Measurements from ENCODE around the gene CSF2RB.
A peak's percentile ranks its signal among the peaks of the same experiment; 100 is the strongest.
"Not testable (repeated sequence)": the region's sequence is repeated elsewhere in the genome, so short reads cannot be mapped to it uniquely, and the experiment has no call there.

The CSF2RB gene

DNA sequence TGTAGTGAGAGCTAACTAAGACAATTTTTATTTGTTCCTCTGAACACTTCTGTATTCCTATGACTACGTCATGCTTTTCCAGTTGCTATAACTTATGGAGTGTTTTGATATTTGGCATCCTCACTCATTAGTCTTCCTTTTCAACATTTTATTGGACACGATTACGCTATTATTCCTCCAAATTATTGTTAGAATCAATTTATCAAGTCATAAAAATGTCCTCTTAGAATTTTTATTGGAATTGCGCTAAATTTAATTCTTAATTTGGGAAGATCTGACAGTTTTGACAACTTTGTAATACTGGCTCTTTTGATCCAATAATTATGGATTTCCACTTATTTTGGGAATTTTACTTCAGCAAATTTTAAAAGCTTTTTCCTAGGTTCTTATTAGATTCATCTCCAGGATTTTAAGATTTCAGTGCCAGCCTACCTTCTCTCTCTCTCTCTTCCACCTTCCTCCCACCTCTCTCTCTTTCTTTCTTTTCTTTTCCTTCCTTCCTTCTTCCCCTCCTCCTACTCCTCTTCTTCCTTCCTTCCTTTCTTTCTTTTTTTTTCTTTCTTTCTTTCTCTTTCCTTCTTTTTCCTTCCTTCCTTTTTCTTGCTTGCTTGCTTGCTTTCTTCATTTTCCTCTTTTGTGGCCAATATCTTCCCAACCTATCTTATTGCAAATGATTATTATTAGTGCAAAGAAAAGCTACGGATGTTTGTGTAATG, 55.0 kb downstream of the CSF2RB start:
- DNase-seq (ENCODE audit: low spot score), result no peak

DNA sequence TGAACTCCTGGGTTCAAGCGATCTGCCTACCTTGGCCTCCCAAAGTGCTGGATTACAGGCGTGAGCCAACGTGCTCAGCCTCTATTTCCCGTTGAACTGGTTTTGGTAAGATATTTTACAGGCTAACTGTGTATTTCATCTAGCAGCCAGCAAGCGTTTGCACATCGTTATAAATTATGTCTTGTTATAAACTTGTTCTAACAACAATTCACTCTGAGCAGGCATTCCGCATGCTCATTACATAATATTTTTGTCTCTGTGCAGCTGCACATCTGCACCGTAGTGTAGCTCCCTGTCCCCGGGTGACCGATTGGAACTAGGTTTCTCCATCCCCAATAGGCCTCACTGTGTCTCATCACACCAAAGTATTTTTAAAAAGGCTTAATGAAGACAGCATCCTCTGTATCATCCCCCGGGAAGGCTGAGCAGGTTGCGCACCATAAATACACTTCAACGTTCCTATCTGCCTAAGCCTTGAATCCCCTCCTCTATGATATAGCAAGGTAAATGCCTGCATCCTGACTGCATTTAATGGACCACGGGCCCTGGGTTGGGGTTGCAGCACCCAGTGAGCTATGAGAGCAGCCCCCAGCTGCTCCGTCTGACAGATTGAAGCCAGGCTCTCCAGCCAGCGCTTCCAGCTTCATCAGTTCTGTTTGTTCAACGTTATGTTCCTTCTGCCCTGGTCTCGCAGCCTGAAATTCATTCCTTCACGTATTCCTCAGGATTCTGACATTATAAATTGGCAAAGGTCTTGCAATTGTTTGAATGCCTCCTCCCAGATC, 58.1 kb downstream of the CSF2RB start:
- no peak for DNase-seq (ENCODE audit: low spot score)

DNA sequence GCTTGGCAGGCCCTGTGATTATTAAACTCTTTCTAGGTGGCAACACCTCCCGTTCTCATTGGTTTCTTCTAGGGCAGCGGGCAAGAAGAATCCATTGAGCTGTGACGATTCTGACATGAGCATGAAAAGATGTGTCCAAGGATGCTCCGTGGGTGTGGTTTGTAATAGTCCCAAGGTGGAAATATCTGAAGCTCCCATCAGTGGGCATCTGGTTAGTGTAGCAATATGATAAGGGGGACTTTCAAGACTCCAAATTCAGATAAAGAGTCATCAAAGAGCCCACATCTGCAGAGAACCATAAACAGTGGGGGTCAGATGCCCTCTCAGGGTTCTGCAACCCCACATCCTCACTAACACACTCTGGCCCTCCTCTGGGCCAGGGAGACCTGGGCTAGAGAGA, 63.2 kb downstream of the CSF2RB start:
- no peak for DNase-seq (ENCODE audit: low spot score)

DNA sequence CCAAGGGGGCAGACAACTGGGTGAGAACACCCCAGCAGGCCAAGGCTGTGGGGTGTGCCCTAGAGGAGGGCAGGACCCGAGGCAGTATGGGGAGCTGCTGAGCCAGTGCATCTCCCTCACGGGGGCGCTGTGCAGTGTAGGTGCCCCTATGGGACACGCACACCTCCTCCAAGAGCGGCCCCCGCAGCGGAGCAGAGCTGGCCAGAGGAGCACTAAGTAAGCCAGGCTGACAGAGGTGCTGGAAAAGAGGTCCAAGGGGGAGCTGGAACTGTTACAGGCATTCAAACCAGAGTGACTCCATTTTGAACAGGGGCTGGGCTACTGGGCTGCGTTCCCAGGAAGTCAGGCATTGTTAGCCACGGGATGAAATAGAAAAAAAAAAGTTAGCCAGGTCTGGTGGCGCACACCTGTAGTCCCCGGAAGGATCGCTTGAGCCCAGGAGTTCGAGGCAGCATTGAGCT, 64.0 kb downstream of the CSF2RB start:
- DNase-seq (ENCODE audit: low spot score), result peak; percentile 72

DNA sequence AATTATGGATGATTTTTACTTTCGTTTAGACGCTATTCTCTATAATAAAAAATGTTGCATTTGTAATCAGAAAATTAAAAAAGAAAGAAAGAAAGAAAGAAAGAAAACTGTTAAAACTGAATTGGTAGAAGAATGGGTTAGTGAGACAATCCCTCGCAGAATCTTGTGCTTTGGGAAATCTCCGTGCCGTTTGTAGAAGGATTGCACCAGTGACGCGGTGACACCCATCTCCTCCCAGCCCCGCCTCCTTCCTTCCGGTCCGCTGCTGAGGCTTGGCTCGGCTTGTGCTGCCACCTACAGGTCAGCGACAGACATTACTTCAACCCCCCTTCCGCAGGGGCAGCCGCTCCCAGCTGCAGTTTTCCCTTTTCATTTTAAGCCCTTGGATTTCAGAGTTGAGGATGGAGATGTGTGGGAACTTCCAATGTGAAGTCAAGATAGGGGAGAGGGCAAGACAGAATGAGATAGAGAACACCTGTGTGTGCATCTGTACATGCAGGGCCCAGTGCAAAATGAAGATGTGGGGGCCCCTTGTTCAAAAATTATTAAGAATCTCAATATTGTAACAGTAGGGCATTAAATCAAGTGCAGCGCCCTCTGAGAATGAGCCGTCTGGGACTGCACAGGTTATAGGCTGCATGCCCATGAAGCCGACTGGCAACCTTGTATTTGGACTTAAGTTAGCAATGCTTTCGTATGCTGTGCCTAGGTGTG, 64.7 kb downstream of the CSF2RB start:
- peak; percentile 95 for DNase-seq (ENCODE audit: low spot score)

DNA sequence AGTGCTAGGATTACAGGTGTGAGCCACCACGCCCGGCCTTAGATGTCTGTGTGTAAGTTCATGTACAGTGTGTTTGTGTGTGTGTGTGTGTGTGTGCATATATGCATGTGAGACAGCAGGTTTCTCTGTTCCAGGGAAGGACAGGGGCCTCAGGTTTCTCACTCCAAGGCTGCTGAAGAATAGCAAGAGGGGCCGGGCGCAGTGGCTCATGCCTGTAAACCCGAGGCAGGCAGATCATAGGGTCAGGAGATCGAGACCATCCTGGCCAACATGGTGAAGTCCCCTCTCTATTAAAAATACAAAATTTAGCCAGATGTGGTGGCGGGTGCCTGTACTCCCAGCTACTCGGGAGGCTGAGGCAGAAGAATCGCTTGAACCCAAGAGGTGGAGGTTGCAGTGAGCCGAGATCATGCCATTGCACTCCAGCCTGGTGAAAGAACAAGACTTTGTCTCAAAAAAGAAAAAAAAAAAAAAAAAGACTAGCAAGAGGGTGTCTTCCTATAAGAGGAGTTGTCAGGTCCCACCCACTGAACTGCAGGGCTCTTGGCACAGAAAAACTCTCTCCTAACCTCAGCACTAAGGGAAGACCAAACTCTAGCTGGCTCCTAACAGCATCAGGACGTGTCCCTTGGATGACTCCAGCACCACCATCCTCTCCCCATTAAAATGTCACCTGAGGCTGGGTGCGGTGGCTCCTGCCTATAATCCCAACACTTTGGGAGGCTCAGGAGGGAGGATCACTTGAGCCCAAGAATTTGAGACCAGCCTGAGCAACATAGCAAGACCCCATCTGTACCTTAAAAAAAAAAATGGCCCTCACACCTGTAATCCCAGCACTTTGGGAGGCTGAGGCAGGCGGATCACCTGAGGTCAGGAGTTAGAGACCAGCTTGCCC, 65.8 kb downstream of the CSF2RB start:
- DNase-seq (ENCODE audit: low spot score), result no peak

DNA sequence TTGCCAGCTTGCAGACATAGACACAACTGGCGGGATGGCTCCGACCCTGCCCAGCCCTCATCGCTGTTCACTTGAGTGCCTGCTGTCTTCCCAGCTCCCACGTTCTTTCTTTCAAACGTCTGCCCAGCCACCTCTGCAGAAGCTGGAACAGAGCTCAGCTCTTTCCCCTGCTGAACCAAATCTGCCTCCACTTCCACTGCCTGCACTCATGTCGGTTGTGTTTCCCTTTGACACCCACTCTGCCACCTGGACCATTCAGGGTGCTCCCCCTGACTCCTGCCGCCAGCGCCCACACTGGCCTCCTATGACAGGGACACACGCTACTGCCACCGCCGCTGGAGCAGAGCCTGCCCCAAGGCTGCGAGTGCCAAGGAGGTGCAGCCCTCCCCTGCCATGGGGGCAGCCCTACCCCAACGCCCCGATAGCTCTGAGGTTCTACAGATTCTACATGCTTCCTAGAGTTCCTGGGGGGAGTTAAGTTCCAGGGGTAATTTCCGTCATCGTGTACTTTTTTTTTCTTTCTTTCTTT, 67.9 kb downstream of the CSF2RB start:
- DNase-seq (ENCODE audit: low spot score), result no peak

DNA sequence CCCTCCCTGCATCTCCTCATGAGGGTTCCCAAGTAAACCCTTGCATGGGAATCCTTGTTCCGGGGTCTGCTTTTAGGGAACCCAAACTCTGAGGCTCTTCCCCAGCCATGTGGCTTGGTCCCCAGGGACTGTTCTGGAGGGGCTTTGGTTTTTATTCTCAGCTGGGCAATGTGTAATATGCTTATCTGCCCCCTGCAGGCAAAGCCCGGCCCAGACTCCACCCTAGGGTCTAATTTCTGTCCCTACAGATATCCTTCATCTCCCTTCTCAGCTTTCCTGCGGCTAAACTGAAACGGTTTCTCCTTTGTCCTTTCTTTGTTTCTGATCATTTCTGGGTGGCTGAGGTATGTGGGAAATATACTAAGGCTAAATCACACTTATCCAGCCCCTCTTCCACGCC, 68.7 kb downstream of the CSF2RB start:
- peak; percentile 53 for DNase-seq (ENCODE audit: low spot score)

DNA sequence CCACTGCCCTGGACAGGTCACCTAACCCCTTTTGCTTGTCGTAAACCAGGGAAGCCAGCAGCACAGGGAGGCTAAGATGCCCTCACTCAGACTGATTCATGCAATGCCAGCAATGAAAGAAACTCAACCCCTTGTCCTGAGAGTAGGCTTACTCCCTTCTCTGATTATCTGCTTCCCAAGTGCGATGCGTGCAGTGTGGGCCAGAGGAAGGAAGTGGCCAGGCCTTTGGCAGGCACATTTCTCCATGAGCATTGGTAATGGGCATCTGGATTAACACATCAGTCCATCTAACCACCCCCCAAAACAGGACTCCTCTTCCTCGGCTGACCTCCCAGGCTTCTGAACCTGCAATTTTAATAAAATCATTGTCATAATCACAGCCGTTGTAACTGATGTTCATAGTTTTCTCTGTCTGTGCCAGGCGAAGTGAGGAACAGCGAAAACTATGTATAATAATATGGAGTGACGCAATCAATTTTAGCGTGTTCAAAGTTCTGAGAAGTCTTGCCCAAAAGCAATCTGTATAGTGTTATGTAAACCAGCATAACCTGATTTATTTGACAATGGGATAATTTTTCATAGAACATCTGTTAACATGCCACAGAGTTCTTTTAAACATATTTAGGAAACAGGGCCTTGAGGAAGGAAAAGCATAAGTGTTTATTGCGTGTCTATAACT, 71.9 kb downstream of the CSF2RB start:
- no peak for DNase-seq (ENCODE audit: low spot score)

DNA sequence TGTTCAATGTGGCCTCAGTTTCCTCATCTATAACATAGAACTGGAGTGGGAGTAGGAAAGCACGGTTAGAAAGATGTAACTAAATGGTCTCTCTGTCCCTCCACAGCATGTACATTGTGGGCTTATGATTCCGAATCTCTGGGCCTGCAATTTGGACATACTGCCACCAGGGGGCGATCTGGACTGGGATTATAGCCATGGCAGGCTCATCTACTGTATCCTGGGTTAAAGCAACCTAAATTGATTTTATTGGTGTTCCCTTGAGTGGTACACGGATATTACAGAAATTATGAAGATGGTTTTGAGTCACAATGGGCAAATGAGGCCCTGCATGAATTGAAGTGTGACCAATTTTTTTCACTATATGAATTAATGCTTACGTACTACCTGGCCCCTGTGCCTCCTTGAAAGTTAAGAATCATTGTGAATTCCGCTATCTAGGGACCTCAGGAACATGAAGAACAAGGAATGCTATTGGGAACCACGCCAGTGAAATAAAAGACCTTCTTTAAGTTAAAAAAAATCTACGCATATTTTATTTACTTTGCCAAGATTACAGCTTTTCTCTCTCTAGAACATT, 72.9 kb downstream of the CSF2RB start:
- no peak for DNase-seq (ENCODE audit: low spot score)

DNA sequence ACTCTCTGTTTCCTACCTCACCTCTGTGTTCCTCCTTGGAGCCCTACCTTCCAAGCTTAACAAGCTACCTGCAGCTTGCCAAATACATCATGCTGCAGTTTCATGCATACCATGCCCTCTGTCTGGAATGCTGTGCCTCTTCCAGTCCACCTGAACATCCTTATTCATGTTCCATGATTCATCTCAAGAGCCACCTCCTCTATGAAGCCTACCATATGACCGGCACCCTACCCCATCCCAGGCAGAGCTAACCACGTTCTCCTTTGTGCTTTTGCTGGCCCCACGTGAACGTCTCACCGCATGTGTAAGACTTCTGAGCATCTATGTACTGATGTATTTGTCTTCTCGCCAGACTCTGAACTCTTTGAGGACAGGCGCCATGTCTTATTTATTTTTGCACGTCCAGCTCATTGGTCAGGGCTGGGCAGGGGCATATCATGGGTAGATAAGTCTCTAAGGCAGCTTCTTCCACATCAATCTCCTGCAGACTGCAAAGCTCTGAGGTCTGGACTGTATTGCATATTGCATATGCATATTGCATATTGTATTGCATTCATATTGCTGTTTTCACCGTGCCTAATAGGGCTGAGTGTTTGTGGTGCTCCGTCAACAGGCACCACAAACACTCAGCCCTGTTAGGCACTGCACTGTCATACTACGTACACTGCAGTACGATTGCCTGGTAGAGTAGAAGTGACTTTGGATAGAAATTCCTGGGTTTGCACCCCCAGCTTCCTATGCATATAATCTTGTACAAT, 74.8 kb downstream of the CSF2RB start:
- DNase-seq (ENCODE audit: low spot score), result no peak

DNA sequence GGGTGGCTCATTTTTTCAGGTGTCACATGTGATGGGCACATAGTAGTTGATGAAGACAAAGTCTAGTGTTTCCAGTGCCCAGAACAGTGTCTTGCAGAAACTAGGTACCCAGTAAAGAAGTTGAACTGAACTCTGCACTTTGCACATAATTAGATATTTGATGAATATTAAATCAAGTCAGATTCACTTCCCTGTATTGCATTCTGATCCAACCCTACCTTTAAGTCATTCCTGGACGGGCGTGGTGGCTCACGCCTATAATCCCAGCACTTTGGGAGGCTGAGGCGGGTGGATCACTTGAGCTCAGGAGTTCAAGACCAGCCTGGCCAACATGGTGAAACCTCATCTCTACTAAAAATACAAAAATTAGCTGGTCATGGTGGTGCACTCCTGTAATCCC, 75.6 kb downstream of the CSF2RB start:
- not testable (repeated sequence) for DNase-seq (ENCODE audit: low spot score)

Measured in D341Med (cell line).